ENCODE data around the gene ZSCAN5A. TPM values are rescaled to one million over a fixed set of nuclear protein-coding genes. Genes with fewer than 3 reads are reported as not detected.

Gene ZSCAN5A
- total and polyA plus RNA-seq, 5 experiments from 2014 or later, result 7.4 to 12.4 (median 8.9) TPM

GRCh38 chr19:56333506-56333905, 18.9 kb upstream of the ZSCAN5A start:
- POLR2A ChIA-PET, result no interaction called here
- H3K4me1 Mint-ChIP-seq, result no peaks in the 10 kb centered on the region
- H3K27ac Mint-ChIP-seq, result no peak overlapping the region
- H3K9me3 Mint-ChIP-seq, result peaks cover 0 to 61% (median 16%) of the 10 kb centered on the region in 9 donors
- H3K4me3 Mint-ChIP-seq, result no peak overlapping the region
- peaks cover 0 to 6% (median 0%) of the 10 kb centered on the region in 5 donors for H3K27me3 Mint-ChIP-seq
- ATAC-seq (peak in 1 of 2 donors; percentile 41), DNase-seq (peak in 6 of 10 donors; percentile 9 to 42 (median 31))
- peaks cover 0 to 20% (median 8%) of the 10 kb centered on the region in 3 donors for H3K36me3 Mint-ChIP-seq

- Mint-ChIP-seq H3K36me3 (peaks cover 0 to 20% (median 8%) of the 10 kb centered on the region in 3 donors), H3K4me1 (no peaks in the 10 kb centered on the region)
- POLR2A ChIA-PET, result no interaction called here
Measured at GRCh38 chr19:56332695-56333094, 18.1 kb upstream of the ZSCAN5A start.

GRCh38 chr19:56324436-56324835, 9.8 kb upstream of the ZSCAN5A start:
- Mint-ChIP-seq H3K27me3 (peaks cover 5 to 27% (median 6%) of the 10 kb centered on the region in 5 donors), H3K9me3 (peaks cover 0 to 9% (median 3%) of the 10 kb centered on the region in 9 donors), H3K4me1 (peaks cover 0 to 13% (median 0%) of the 10 kb centered on the region in 4 donors), H3K27ac (no peak overlapping the region), H3K36me3 (peaks cover 0 to 4% (median 4%) of the 10 kb centered on the region in 3 donors), H3K4me3 (no peak overlapping the region)
- DNase-seq, result no peak
- ATAC-seq, result no peak
- POLR2A ChIA-PET, result no interaction called here

More at GRCh38 chr19:56332695-56333094, 18.1 kb upstream of the ZSCAN5A start:
- peaks cover 0 to 6% (median 1%) of the 10 kb centered on the region in 5 donors for H3K27me3 Mint-ChIP-seq
- no peak for DNase-seq
- H3K4me3 Mint-ChIP-seq, result no peak overlapping the region
- peaks cover 0 to 57% (median 15%) of the 10 kb centered on the region in 9 donors for H3K9me3 Mint-ChIP-seq
- no peak for ATAC-seq
- H3K27ac Mint-ChIP-seq, result no peak overlapping the region

GRCh38 chr19:56321989-56322440, 7.4 kb upstream of the ZSCAN5A start:
- POLR2A ChIA-PET, result no interaction called here
- H3K27ac Mint-ChIP-seq, result peak overlapping the region in 1 of 10 donors; percentile 61

GRCh38 chr19:56321254-56321988, 6.8 kb upstream of the ZSCAN5A start:
- peaks cover 0 to 4% (median 0%) of the 10 kb centered on the region in 9 donors for H3K9me3 Mint-ChIP-seq

More at GRCh38 chr19:56321989-56322440, 7.4 kb upstream of the ZSCAN5A start:
- H3K4me1 Mint-ChIP-seq, result peaks cover 0 to 14% (median 0%) of the 10 kb centered on the region in 4 donors
- DNase-seq (no peak), ATAC-seq (no peak)
- no peak overlapping the region for H3K4me3 Mint-ChIP-seq
- peaks cover 0 to 4% (median 0%) of the 10 kb centered on the region in 9 donors for H3K9me3 Mint-ChIP-seq
- H3K27me3 Mint-ChIP-seq, result peaks cover 4 to 27% (median 6%) of the 10 kb centered on the region in 5 donors
- H3K36me3 Mint-ChIP-seq, result peaks cover 0 to 4% (median 4%) of the 10 kb centered on the region in 3 donors

GRCh38 chr19:56319991-56320390, 5.4 kb upstream of the ZSCAN5A start:
- Mint-ChIP-seq H3K36me3 (peaks cover 0 to 4% (median 0%) of the 10 kb centered on the region in 3 donors), H3K27ac (no peak overlapping the region), H3K4me1 (peaks cover 0 to 21% (median 3%) of the 10 kb centered on the region in 4 donors), H3K4me3 (no peak overlapping the region), H3K9me3 (peaks cover 0 to 4% (median 0%) of the 10 kb centered on the region in 9 donors), H3K27me3 (peaks cover 2 to 18% (median 5%) of the 10 kb centered on the region in 5 donors)
- DNase-seq (no peak), ATAC-seq (no peak)
- POLR2A ChIA-PET, result no interaction called here

More at GRCh38 chr19:56321254-56321988, 6.8 kb upstream of the ZSCAN5A start:
- Mint-ChIP-seq H3K27me3 (peaks cover 2 to 21% (median 5%) of the 10 kb centered on the region in 5 donors), H3K36me3 (peaks cover 0 to 4% (median 4%) of the 10 kb centered on the region in 3 donors), H3K27ac (no peak overlapping the region), H3K4me3 (no peak overlapping the region), H3K4me1 (peaks cover 0 to 14% (median 0%) of the 10 kb centered on the region in 4 donors)
- ATAC-seq, result no peak
- POLR2A ChIA-PET, result no interaction called here
- no peak for DNase-seq

- Mint-ChIP-seq H3K27me3 (peaks cover 0 to 10% (median 3%) of the 10 kb centered on the region in 5 donors), H3K9me3 (no peaks in the 10 kb centered on the region), H3K27ac (peak overlapping the region in 2 of 10 donors; percentile 27 to 57), H3K4me3 (peak overlapping the region in 1 of 10 donors; percentile 69), H3K36me3 (no peaks in the 10 kb centered on the region), H3K4me1 (peaks cover 5 to 30% (median 17%) of the 10 kb centered on the region in 4 donors)
- POLR2A ChIA-PET, result no interaction called here
- DNase-seq (no peak), ATAC-seq (no peak)
Measured at GRCh38 chr19:56317749-56318148, 3.1 kb upstream of the ZSCAN5A start.

- POLR2A ChIA-PET, result no interaction called here
- H3K9me3 Mint-ChIP-seq, result no peaks in the 10 kb centered on the region
- H3K36me3 Mint-ChIP-seq, result peaks cover 0 to under 1% (median under 1%) of the 10 kb centered on the region in 3 donors
Measured at GRCh38 chr19:56316728-56317127, 2.1 kb upstream of the ZSCAN5A start.

GRCh38 chr19:56315077-56315828, 614 bp upstream of the ZSCAN5A start:
- ATAC-seq, result peak; percentile 78 to 83

More at GRCh38 chr19:56316728-56317127, 2.1 kb upstream of the ZSCAN5A start:
- Mint-ChIP-seq H3K4me1 (peaks cover 6 to 29% (median 24%) of the 10 kb centered on the region in 4 donors), H3K27me3 (peaks cover 0 to 8% (median 2%) of the 10 kb centered on the region in 5 donors), H3K4me3 (no peak overlapping the region), H3K27ac (peak overlapping the region in 2 of 10 donors; percentile 27 to 71)
- ATAC-seq (no peak), DNase-seq (no peak)

GRCh38 chr19:56314018-56314380, 640 bp downstream of the ZSCAN5A start:
- Mint-ChIP-seq H3K27ac (peak overlapping the region; percentile 98 to 99 (median 99)), H3K4me1 (peaks cover 10 to 34% (median 29%) of the 10 kb centered on the region in 4 donors), H3K9me3 (no peaks in the 10 kb centered on the region), H3K36me3 (peaks cover 0 to 13% (median 11%) of the 10 kb centered on the region in 3 donors), H3K4me3 (peak overlapping the region; percentile 87 to 99 (median 95)), H3K27me3 (no peaks in the 10 kb centered on the region)
- ATAC-seq (no peak), DNase-seq (peak in 2 of 10 donors; percentile 8 to 62)
- POLR2A ChIA-PET, result interaction anchor here (1.0 to 2.4 kb wide), 5 partner anchors 54 to 358 kb away, joined by 3 to 21 read pairs (median 3); partner anchors contain the start of genes ZFP28, ZNF787 and ZNF835

More at GRCh38 chr19:56315077-56315828, 614 bp upstream of the ZSCAN5A start:
- peak; percentile 69 to 98 (median 92) for DNase-seq
- H3K9me3 Mint-ChIP-seq, result no peaks in the 10 kb centered on the region
- H3K4me1 Mint-ChIP-seq, result peaks cover 6 to 30% (median 26%) of the 10 kb centered on the region in 4 donors
- peak overlapping the region; percentile 98 to 99 (median 99) for H3K27ac Mint-ChIP-seq
- peak overlapping the region; percentile 87 to 99 (median 95) for H3K4me3 Mint-ChIP-seq
- POLR2A ChIA-PET, result interaction anchor here (0.6 to 2.4 kb wide), 8 partner anchors 53 to 925 kb away, joined by 3 to 21 read pairs (median 4); partner anchors contain the start of genes U2AF2, ZNF444, ZNF582 and ZNF787
- peaks cover 0 to 8% (median 7%) of the 10 kb centered on the region in 3 donors for H3K36me3 Mint-ChIP-seq
- H3K27me3 Mint-ChIP-seq, result no peaks in the 10 kb centered on the region

GRCh38 chr19:56312787-56313657, 1.6 kb downstream of the ZSCAN5A start:
- DNase-seq, result no peak
- peaks cover 13 to 36% (median 28%) of the 10 kb centered on the region in 4 donors for H3K4me1 Mint-ChIP-seq
- peak overlapping the region; percentile 98 to 99 (median 99) for H3K27ac Mint-ChIP-seq
- POLR2A ChIA-PET, result no interaction called here
- H3K27me3 Mint-ChIP-seq, result no peaks in the 10 kb centered on the region
- H3K36me3 Mint-ChIP-seq, result peaks cover 0 to 19% (median 17%) of the 10 kb centered on the region in 3 donors
- H3K9me3 Mint-ChIP-seq, result no peaks in the 10 kb centered on the region
- ATAC-seq, result no peak
- H3K4me3 Mint-ChIP-seq, result peak overlapping the region; percentile 87 to 99 (median 95)

Measured in naive thymus-derived CD8-positive, alpha-beta T cell (primary cell).